SK-N-SH treated with all-trans-retinoic acid at 6 μM for 48 hours (cell line): ENCODE results near the gene PTPRN2.

Experiments used
- ATAC-seq: fragments of 200-7000 bp; cut with Tn5 transposase; 3 replicates; pipeline ENCODE4 v1.9.1; 2020; ENCODE audit warnings: mild to moderate bottlenecking, moderate library complexity
- ARNTL ChIP-seq: fragments of 450-650 bp; formaldehyde crosslinking; IDR thresholded peaks from 2 replicates; pipeline ENCODE4 v1.5.0; 2020; ENCODE audit warnings: low read depth, mild to moderate bottlenecking, moderate library complexity, borderline replicate concordance
- BACH2 ChIP-seq: fragments of 250-450 bp; sonication (Bioruptor Pico); IDR thresholded peaks from 2 replicates; pipeline ENCODE4 v1.9.0; 2021; ENCODE audit warnings: mild to moderate bottlenecking, borderline replicate concordance
- CSDC2 ChIP-seq: fragments of 250-450 bp; sonication (Bioruptor Pico); IDR thresholded peaks from 2 replicates; pipeline ENCODE4 v1.5.0; 2020; ENCODE audit warnings: mild to moderate bottlenecking, moderate library complexity
- GLIS3 ChIP-seq: fragments of 250-450 bp; sonication (Bioruptor Pico); IDR thresholded peaks from 2 replicates; pipeline ENCODE4 v1.5.0; 2020; ENCODE audit warnings: mild to moderate bottlenecking, moderate library complexity
- ISL1 ChIP-seq: fragments of 250-450 bp; sonication (Bioruptor Pico); IDR thresholded peaks from 2 replicates; pipeline ENCODE4 v2.1.2; 2022; ENCODE audit warnings: mild to moderate bottlenecking, moderate library complexity
- OSR1 ChIP-seq: fragments of 250-450 bp; sonication (Bioruptor Pico); IDR thresholded peaks from 2 replicates; pipeline ENCODE4 v1.8.0; 2022; ENCODE audit warnings: moderate library complexity, mild to moderate bottlenecking, inconsistent platforms
- PPARA ChIP-seq: fragments of 250-450 bp; sonication (Bioruptor Pico); IDR thresholded peaks from 2 replicates; pipeline ENCODE4 v1.5.0; 2020; ENCODE audit warnings: mild to moderate bottlenecking, borderline replicate concordance
- RARB ChIP-seq: fragments of 250-450 bp; sonication (Bioruptor Pico); IDR thresholded peaks from 2 replicates; pipeline ENCODE4 v1.8.0; 2021; ENCODE audit warnings: mild to moderate bottlenecking, moderate library complexity
- SNAI2 ChIP-seq: fragments of 250-450 bp; sonication (Bioruptor Pico); IDR thresholded peaks from 2 replicates; pipeline ENCODE4 v1.5.0; 2020; ENCODE audit warnings: mild to moderate bottlenecking, moderate library complexity
- TCF4 ChIP-seq: fragments of 250-450 bp; sonication (Bioruptor Pico); IDR thresholded peaks from 2 replicates; pipeline ENCODE4 v1.8.0; 2021; ENCODE audit warnings: mild to moderate bottlenecking, moderate library complexity, borderline replicate concordance
- TOX ChIP-seq: fragments of 250-450 bp; sonication (Bioruptor Pico); IDR thresholded peaks from 2 replicates; pipeline ENCODE4 v1.8.0; 2021; ENCODE audit warnings: mild to moderate bottlenecking, moderate library complexity, borderline replicate concordance
- ZC3H10 ChIP-seq: fragments of 250-450 bp; sonication (Bioruptor Pico); IDR thresholded peaks from 2 replicates; pipeline ENCODE4 v1.5.1; 2021; ENCODE audit warnings: mild to moderate bottlenecking, moderate library complexity
- ZFP3 ChIP-seq: fragments of 250-450 bp; sonication (Bioruptor Pico); IDR thresholded peaks from 2 replicates; pipeline ENCODE4 v1.5.0; 2020; ENCODE audit warnings: mild to moderate bottlenecking, moderate library complexity
- ZFP30 ChIP-seq: fragments of 450-650 bp; formaldehyde crosslinking; IDR thresholded peaks from 2 replicates; pipeline ENCODE4 v1.5.0; 2022; ENCODE audit warnings: mild to moderate bottlenecking, moderate library complexity
- ZNF565 ChIP-seq: fragments of 450-650 bp; formaldehyde crosslinking; conservative IDR thresholded peaks from 2 replicates; pipeline ENCODE4 v1.5.0; 2020; ENCODE audit warnings: low read depth, mild to moderate bottlenecking, moderate library complexity
- ZNF70 ChIP-seq: fragments of 450-650 bp; formaldehyde crosslinking; IDR thresholded peaks from 2 replicates; pipeline ENCODE4 v1.5.0; 2020; ENCODE audit warnings: mild to moderate bottlenecking, moderate library complexity
- ZNF8 ChIP-seq: fragments of 450-650 bp; formaldehyde crosslinking; IDR thresholded peaks from 2 replicates; pipeline ENCODE4 v1.5.0; 2020; ENCODE audit warnings: mild to moderate bottlenecking, moderate library complexity
- TF ChIP-seq, protein P1 (sequence below): fragments of 250-450 bp; sonication (Bioruptor Pico); IDR thresholded peaks from 2 replicates; pipeline ENCODE4 v1.8.0; 2020; ENCODE audit warnings: mild to moderate bottlenecking, moderate library complexity, borderline replicate concordance
- TF ChIP-seq, protein P2 (sequence below): fragments of 250-450 bp; sonication (Bioruptor Pico); IDR thresholded peaks from 2 replicates; pipeline ENCODE4 v1.8.0; 2021; ENCODE audit warnings: low read depth, mild to moderate bottlenecking, moderate library complexity, borderline replicate concordance
- TF ChIP-seq, protein P3 (sequence below): fragments of 250-450 bp; sonication (Bioruptor Pico); IDR thresholded peaks from 2 replicates; pipeline ENCODE4 v1.5.1; 2021; ENCODE audit warnings: mild to moderate bottlenecking, moderate library complexity
- TF ChIP-seq, protein P4 (sequence below): fragments of 250-450 bp; sonication (Bioruptor Pico); IDR thresholded peaks from 2 replicates; pipeline ENCODE4 v1.5.0; 2020; ENCODE audit warnings: mild to moderate bottlenecking, moderate library complexity
- TF ChIP-seq, protein P5 (sequence below): fragments of 250-450 bp; sonication (Bioruptor Pico); IDR thresholded peaks from 2 replicates; pipeline ENCODE4 v1.5.1; 2020; ENCODE audit warnings: low read depth, mild to moderate bottlenecking, moderate library complexity

The PTPRN2 gene

DNA sequence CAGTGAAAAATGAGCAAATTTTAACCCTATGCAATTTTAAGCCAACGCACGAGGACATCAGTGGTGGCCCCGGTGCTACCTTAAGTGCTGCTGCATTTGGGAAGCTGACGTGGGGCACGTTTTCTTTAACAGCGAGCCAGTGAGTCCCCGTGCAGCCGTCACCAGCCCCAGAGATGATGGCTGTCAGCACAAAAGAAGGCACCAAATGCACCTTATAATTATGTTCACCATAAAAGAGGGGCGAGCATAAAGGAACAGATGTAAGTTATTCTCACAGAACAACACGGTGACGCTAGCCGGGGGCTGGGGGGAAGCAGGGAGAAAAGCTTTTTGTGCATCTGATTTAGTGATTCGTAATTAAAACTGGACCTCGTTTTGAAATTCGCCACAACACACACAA is 990.7 kb downstream of the PTPRN2 start:
- TF ChIP-seq TCF4 (CRISPR knock-in tag): no peak
- no peak for TF ChIP-seq ARNTL (CRISPR knock-in tag)
- no peak for TF ChIP-seq ISL1 (CRISPR knock-in tag)
- TF ChIP-seq OSR1 (CRISPR knock-in tag): no peak
- TF ChIP-seq, protein P1, sequence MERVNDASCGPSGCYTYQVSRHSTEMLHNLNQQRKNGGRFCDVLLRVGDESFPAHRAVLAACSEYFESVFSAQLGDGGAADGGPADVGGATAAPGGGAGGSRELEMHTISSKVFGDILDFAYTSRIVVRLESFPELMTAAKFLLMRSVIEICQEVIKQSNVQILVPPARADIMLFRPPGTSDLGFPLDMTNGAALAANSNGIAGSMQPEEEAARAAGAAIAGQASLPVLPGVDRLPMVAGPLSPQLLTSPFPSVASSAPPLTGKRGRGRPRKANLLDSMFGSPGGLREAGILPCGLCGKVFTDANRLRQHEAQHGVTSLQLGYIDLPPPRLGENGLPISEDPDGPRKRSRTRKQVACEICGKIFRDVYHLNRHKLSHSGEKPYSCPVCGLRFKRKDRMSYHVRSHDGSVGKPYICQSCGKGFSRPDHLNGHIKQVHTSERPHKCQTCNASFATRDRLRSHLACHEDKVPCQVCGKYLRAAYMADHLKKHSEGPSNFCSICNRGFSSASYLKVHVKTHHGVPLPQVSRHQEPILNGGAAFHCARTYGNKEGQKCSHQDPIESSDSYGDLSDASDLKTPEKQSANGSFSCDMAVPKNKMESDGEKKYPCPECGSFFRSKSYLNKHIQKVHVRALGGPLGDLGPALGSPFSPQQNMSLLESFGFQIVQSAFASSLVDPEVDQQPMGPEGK: no peak
- TF ChIP-seq SNAI2 (CRISPR knock-in tag): no peak
- TF ChIP-seq, protein P2, sequence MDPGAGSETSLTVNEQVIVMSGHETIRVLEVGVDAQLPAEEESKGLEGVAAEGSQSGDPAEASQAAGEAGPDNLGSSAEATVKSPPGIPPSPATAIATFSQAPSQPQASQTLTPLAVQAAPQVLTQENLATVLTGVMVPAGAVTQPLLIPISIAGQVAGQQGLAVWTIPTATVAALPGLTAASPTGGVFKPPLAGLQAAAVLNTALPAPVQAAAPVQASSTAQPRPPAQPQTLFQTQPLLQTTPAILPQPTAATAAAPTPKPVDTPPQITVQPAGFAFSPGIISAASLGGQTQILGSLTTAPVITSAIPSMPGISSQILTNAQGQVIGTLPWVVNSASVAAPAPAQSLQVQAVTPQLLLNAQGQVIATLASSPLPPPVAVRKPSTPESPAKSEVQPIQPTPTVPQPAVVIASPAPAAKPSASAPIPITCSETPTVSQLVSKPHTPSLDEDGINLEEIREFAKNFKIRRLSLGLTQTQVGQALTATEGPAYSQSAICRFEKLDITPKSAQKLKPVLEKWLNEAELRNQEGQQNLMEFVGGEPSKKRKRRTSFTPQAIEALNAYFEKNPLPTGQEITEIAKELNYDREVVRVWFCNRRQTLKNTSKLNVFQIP (CRISPR knock-in tag): no peak
- TF ChIP-seq ZFP30 (CRISPR knock-in tag): no peak
- no peak for TF ChIP-seq GLIS3 (CRISPR knock-in tag)
- TF ChIP-seq ZC3H10 (CRISPR knock-in tag): no peak
- no peak for TF ChIP-seq ZNF8 (CRISPR knock-in tag)
- TF ChIP-seq ZNF70 (CRISPR knock-in tag): no peak
- no peak for TF ChIP-seq TOX (CRISPR knock-in tag)
- TF ChIP-seq, protein P3, sequence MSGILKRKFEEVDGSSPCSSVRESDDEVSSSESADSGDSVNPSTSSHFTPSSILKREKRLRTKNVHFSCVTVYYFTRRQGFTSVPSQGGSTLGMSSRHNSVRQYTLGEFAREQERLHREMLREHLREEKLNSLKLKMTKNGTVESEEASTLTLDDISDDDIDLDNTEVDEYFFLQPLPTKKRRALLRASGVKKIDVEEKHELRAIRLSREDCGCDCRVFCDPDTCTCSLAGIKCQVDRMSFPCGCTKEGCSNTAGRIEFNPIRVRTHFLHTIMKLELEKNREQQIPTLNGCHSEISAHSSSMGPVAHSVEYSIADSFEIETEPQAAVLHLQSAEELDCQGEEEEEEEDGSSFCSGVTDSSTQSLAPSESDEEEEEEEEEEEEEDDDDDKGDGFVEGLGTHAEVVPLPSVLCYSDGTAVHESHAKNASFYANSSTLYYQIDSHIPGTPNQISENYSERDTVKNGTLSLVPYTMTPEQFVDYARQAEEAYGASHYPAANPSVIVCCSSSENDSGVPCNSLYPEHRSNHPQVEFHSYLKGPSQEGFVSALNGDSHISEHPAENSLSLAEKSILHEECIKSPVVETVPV (CRISPR knock-in tag): no peak
- no peak for TF ChIP-seq ZFP3 (CRISPR knock-in tag)
- TF ChIP-seq, protein P4, sequence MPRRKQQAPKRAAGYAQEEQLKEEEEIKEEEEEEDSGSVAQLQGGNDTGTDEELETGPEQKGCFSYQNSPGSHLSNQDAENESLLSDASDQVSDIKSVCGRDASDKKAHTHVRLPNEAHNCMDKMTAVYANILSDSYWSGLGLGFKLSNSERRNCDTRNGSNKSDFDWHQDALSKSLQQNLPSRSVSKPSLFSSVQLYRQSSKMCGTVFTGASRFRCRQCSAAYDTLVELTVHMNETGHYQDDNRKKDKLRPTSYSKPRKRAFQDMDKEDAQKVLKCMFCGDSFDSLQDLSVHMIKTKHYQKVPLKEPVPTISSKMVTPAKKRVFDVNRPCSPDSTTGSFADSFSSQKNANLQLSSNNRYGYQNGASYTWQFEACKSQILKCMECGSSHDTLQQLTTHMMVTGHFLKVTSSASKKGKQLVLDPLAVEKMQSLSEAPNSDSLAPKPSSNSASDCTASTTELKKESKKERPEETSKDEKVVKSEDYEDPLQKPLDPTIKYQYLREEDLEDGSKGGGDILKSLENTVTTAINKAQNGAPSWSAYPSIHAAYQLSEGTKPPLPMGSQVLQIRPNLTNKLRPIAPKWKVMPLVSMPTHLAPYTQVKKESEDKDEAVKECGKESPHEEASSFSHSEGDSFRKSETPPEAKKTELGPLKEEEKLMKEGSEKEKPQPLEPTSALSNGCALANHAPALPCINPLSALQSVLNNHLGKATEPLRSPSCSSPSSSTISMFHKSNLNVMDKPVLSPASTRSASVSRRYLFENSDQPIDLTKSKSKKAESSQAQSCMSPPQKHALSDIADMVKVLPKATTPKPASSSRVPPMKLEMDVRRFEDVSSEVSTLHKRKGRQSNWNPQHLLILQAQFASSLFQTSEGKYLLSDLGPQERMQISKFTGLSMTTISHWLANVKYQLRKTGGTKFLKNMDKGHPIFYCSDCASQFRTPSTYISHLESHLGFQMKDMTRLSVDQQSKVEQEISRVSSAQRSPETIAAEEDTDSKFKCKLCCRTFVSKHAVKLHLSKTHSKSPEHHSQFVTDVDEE: no peak
- no peak for TF ChIP-seq ZNF565 (CRISPR knock-in tag)
- TF ChIP-seq PPARA (CRISPR knock-in tag): no peak
- TF ChIP-seq CSDC2 (CRISPR knock-in tag): no peak
- no peak for ATAC-seq

DNA sequence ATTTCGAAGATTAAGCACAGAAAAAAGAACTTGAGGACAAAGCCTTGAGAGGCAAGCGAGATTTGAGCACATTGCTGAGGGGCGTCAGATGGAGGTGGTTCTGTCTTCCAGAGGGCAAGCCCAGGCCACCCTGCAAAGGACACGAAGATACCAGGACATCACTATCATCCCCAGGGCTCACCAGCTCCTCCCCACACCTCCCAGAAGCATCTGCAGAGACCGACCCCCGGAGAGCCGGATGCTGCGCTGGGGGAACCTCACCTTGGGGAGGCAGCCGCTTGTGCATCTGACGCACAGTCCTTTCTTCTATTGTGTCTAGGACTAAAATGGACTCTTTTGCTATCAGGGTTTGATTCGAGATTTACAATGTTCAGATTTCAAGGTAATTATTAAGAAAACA is 991.2 kb downstream of the PTPRN2 start:
- no peak for ATAC-seq
- TF ChIP-seq BACH2 (CRISPR knock-in tag) (no peak), TCF4 (CRISPR knock-in tag) (no peak), ARNTL (CRISPR knock-in tag) (no peak), ZFP3 (CRISPR knock-in tag) (no peak), RARB (CRISPR knock-in tag) (no peak), ZFP30 (CRISPR knock-in tag) (no peak), ZNF70 (CRISPR knock-in tag) (no peak), ISL1 (CRISPR knock-in tag) (no peak), TOX (CRISPR knock-in tag) (no peak), CSDC2 (CRISPR knock-in tag) (no peak)
- TF ChIP-seq, protein P1: no peak
- TF ChIP-seq, protein P2 (CRISPR knock-in tag): no peak
- TF ChIP-seq, protein P4: no peak
- TF ChIP-seq, protein P5, sequence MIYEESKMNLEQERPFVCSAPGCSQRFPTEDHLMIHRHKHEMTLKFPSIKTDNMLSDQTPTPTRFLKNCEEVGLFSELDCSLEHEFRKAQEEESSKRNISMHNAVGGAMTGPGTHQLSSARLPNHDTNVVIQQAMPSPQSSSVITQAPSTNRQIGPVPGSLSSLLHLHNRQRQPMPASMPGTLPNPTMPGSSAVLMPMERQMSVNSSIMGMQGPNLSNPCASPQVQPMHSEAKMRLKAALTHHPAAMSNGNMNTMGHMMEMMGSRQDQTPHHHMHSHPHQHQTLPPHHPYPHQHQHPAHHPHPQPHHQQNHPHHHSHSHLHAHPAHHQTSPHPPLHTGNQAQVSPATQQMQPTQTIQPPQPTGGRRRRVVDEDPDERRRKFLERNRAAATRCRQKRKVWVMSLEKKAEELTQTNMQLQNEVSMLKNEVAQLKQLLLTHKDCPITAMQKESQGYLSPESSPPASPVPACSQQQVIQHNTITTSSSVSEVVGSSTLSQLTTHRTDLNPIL (CRISPR knock-in tag): no peak
